PC-3 (cell line): ENCODE measurements around the gene RND1. TPM values are rescaled to one million over a fixed set of nuclear protein-coding genes. Genes with fewer than 3 reads are reported as not detected.
"Not testable (repeated sequence)": the region's sequence is repeated elsewhere in the genome, so short reads cannot be mapped to it uniquely, and the experiment has no call there.

Experiments
- ATAC-seq: fragments of 200-7000 bp; cut with Tn5 transposase; 2 replicates; pipeline ENCODE4 v1.9.1; 2020; ENCODE audit warnings: mild to moderate bottlenecking, moderate library complexity
- BruUV-seq: library from RNA; stranded (reverse); fragments of 400-500 nt; replicated peaks from 2 replicates; lab custom pipeline; 2021; lab: Mats Ljungman, UMichigan
- CTCF ChIA-PET: fragments of 300-600 bp; sonication (Branson Sonifier 250); formaldehyde crosslinking; loops from one replicate; lab custom pipeline; 2022; ENCODE audit warnings: antibody characterized with exemption; lab: Charles Lee
- POLR2A ChIA-PET: fragments of 300-600 bp; sonication (Branson Sonifier 250); formaldehyde crosslinking; loops from one replicate; lab custom pipeline; 2022; ENCODE audit warnings: antibody characterized with exemption; ENCODE audit not compliant: unreplicated experiment; lab: Charles Lee
- DNase-seq: peaks from one replicate; pipeline ENCODE4 v3.0.0-alpha.2; 2015
- H2AFZ ChIP-seq: fragments of 300-600 bp; sonication (generic); 2 replicates; pipeline ENCODE4 v1.6.0; 2016; ENCODE audit warnings: antibody characterized with exemption, low read length
- H3F3A ChIP-seq: fragments of 300-600 bp; sonication (generic); one replicate; pipeline ENCODE4 v1.6.0; 2017; ENCODE audit warnings: antibody characterized with exemption, low read length, control low read depth, mild to moderate bottlenecking; ENCODE audit not compliant: unreplicated experiment
- H3K27ac ChIP-seq: fragments of 300-600 bp; sonication (generic); 2 replicates; pipeline ENCODE4 v1.5.1; 2016; ENCODE audit warnings: mild to moderate bottlenecking, low read length
- H3K27me3 ChIP-seq: fragments of 300-600 bp; sonication (generic); 2 replicates; pipeline ENCODE4 v1.6.1; 2016; ENCODE audit warnings: low read length, mixed read lengths
- H3K36me3 ChIP-seq: fragments of 300-600 bp; sonication (generic); 2 replicates; pipeline ENCODE4 v1.6.1; 2016; ENCODE audit warnings: low read depth, mixed run types, low read length, mixed read lengths
- H3K4me1 ChIP-seq: fragments of 300-600 bp; sonication (generic); 2 replicates; pipeline ENCODE4 v1.5.1; 2016; ENCODE audit warnings: low read length; ENCODE audit not compliant: insufficient read depth
- H3K4me2 ChIP-seq: fragments of 300-600 bp; sonication (generic); 2 replicates; pipeline ENCODE4 v1.6.0; 2016; ENCODE audit warnings: low read length
- H3K4me3 ChIP-seq: fragments of 300-600 bp; sonication (generic); 2 replicates; pipeline ENCODE4 v1.5.1; 2016; ENCODE audit warnings: mild to moderate bottlenecking, low read length, mixed read lengths
- H3K79me2 ChIP-seq: fragments of 300-600 bp; sonication (generic); 2 replicates; pipeline ENCODE4 v1.6.1; 2017; ENCODE audit warnings: low read length, mixed read lengths
- H3K9ac ChIP-seq: fragments of 300-600 bp; sonication (generic); 2 replicates; pipeline ENCODE4 v1.6.0; 2016; ENCODE audit warnings: mild to moderate bottlenecking, low read length
- H3K9me2 ChIP-seq: fragments of 300-600 bp; sonication (generic); replicated peaks from 2 replicates; pipeline ENCODE4 v1.6.1; 2016; ENCODE audit warnings: mixed run types, low read length, mixed read lengths
- H3K9me3 ChIP-seq: fragments of 300-600 bp; sonication (generic); 2 replicates; pipeline ENCODE4 v1.6.1; 2016; ENCODE audit warnings: low read length, mixed read lengths
- H4K20me1 ChIP-seq: fragments of 300-600 bp; sonication (generic); 2 replicates; pipeline ENCODE4 v1.6.1; 2016; ENCODE audit warnings: low read length, mixed read lengths
- CTCF ChIP-seq: fragments of 300-600 bp; sonication (generic); conservative IDR thresholded peaks from 2 replicates; pipeline ENCODE4 v1.5.1; 2017; ENCODE audit warnings: antibody characterized with exemption, low read depth, mild to moderate bottlenecking, low read length
- EZH2 ChIP-seq: fragments of 300-600 bp; sonication (generic); IDR thresholded peaks from one replicate; pipeline ENCODE4 v1.6.1; 2017; ENCODE audit warnings: antibody characterized with exemption, mild to moderate bottlenecking, low read length; ENCODE audit not compliant: unreplicated experiment
- EZH2phosphoT487 ChIP-seq: fragments of 300-600 bp; sonication (generic); IDR thresholded peaks from 2 replicates; pipeline ENCODE4 v1.6.1; 2018; ENCODE audit warnings: mild to moderate bottlenecking, antibody characterized with exemption, low read length, borderline replicate concordance
- intact Hi-C: fragments of 100-400 bp; cut with micrococcal nuclease; formaldehyde crosslinking; loops from 2 replicates; pipeline ENCODE4 v1.9.0; 2023
- total RNA-seq: library from RNA; depleted of rRNA; stranded (reverse); fragments of >200 nt; gene quantifications from 2 replicates; pipeline ENCODE4 v1.2.3, GENCODE V29; 2014

The RND1 gene
- total RNA-seq, 1 experiment from 2014 or later, result 8.3 TPM

GRCh38 chr12:48863291-48863690 is 2.4 kb downstream of the RND1 start:
- no peaks in the 10 kb centered on the region for H3F3A ChIP-seq
- H3K4me1 ChIP-seq, result peaks cover 20% of the 10 kb centered on the region
- H3K27ac ChIP-seq, result no peak overlapping the region
- no peaks in the 10 kb centered on the region for H3K9me2 ChIP-seq
- H3K79me2 ChIP-seq, result no peaks in the 10 kb centered on the region
- POLR2A ChIA-PET, result no interaction called here
- no peak overlapping the region for H2AFZ ChIP-seq
- intact Hi-C loops, result no loop called here
- no peak for DNase-seq
- no peaks in the 10 kb centered on the region for H4K20me1 ChIP-seq
- TF ChIP-seq EZH2 (no peak), EZH2phosphoT487 (no peak), CTCF (no peak)
- H3K4me2 ChIP-seq, result no peak overlapping the region
- H3K9ac ChIP-seq, result no peak overlapping the region
- BruUV-seq, result no TSS peak
- no peaks in the 10 kb centered on the region for H3K36me3 ChIP-seq
- no peaks in the 10 kb centered on the region for H3K9me3 ChIP-seq
- no peaks in the 10 kb centered on the region for H3K27me3 ChIP-seq
- no peak overlapping the region for H3K4me3 ChIP-seq
- CTCF ChIA-PET, result no interaction called here
- ATAC-seq, result no peak

- Histone ChIP-seq H3K9ac (no peak overlapping the region), H3F3A (no peaks in the 10 kb centered on the region), H3K4me1 (peaks cover 20% of the 10 kb centered on the region), H2AFZ (no peak overlapping the region), H3K27ac (no peak overlapping the region), H3K9me2 (no peaks in the 10 kb centered on the region), H3K36me3 (no peaks in the 10 kb centered on the region), H3K4me3 (no peak overlapping the region), H3K79me2 (no peaks in the 10 kb centered on the region), H3K9me3 (no peaks in the 10 kb centered on the region), H3K4me2 (no peak overlapping the region), H4K20me1 (no peaks in the 10 kb centered on the region), H3K27me3 (no peaks in the 10 kb centered on the region)
- ChIA-PET CTCF (no interaction called here), POLR2A (no interaction called here)
- no peak for TF ChIP-seq CTCF
- TF ChIP-seq EZH2, result no peak
- no peak for TF ChIP-seq EZH2phosphoT487
- DNase-seq (no peak), ATAC-seq (no peak)
- intact Hi-C loops, result no loop called here
- no TSS peak for BruUV-seq
These were observed 2.9 kb downstream of the RND1 start for GRCh38 chr12:48862760-48863159.

- Histone ChIP-seq H3K36me3 (no peaks in the 10 kb centered on the region), H3K27ac (no peak overlapping the region), H3K4me3 (no peak overlapping the region), H2AFZ (no peak overlapping the region), H3K9me2 (no peaks in the 10 kb centered on the region), H3K9ac (no peak overlapping the region), H3K9me3 (no peaks in the 10 kb centered on the region), H3K79me2 (no peaks in the 10 kb centered on the region), H4K20me1 (no peaks in the 10 kb centered on the region), H3K4me1 (peaks cover 10% of the 10 kb centered on the region), H3F3A (no peaks in the 10 kb centered on the region), H3K27me3 (no peaks in the 10 kb centered on the region), H3K4me2 (no peak overlapping the region)
- intact Hi-C loops, result no loop called here
- peak; percentile 11 for DNase-seq
- ChIA-PET POLR2A (no interaction called here), CTCF (no interaction called here)
- TF ChIP-seq CTCF (no peak), EZH2 (no peak), EZH2phosphoT487 (no peak)
- no peak for ATAC-seq
- no TSS peak for BruUV-seq
These were observed 4.6 kb downstream of the RND1 start for GRCh38 chr12:48861111-48861510.

GRCh38 chr12:48860236-48860635 is 5.4 kb downstream of the RND1 start:
- H3K27ac ChIP-seq, H3K27me3 ChIP-seq, ATAC-seq, H2AFZ ChIP-seq, BruUV-seq, H3F3A ChIP-seq, H3K4me1 ChIP-seq, H3K4me3 ChIP-seq, H3K9me3 ChIP-seq, DNase-seq, intact Hi-C loops, CTCF ChIA-PET, H3K9ac ChIP-seq, H3K4me2 ChIP-seq, H3K79me2 ChIP-seq, H4K20me1 ChIP-seq, POLR2A ChIA-PET, H3K9me2 ChIP-seq, H3K36me3 ChIP-seq: not testable (repeated sequence)
